Left renal pelvis (tissue), 4 donors: ENCODE measurements around the gene POU2AF1. TPM values are rescaled to one million over a fixed set of nuclear protein-coding genes. Genes with fewer than 3 reads are reported as not detected.
"Not testable (repeated sequence)": the region's sequence is repeated elsewhere in the genome, so short reads cannot be mapped to it uniquely, and the experiment has no call there.

ENCODE experiments used
- DNase-seq, 4 donors: peaks; one replicate each; pipeline ENCODE4 v3.0.0-alpha.2; 2013; ENCODE audit warnings: low read depth in 4 of 4, low spot score in 3 of 4
- polyA plus RNA-seq, 4 donors: library from polyadenylated mRNA; unstranded; fragments of 120-200 nt; gene quantifications; one replicate each; pipeline ENCODE4 v1.2.1, GENCODE V29; 2013; ENCODE audit not compliant: insufficient read length in 4 of 4

Gene POU2AF1
- polyA plus RNA-seq, 4 donors: 0.26 to 1.3 (median 0.51) TPM

- no peak for DNase-seq
These were observed 52.3 kb downstream of the POU2AF1 start for GRCh38 chr11:111326824-111327223.

GRCh38 chr11:111325259-111325658 is 53.8 kb downstream of the POU2AF1 start:
- DNase-seq: no peak

DNA sequence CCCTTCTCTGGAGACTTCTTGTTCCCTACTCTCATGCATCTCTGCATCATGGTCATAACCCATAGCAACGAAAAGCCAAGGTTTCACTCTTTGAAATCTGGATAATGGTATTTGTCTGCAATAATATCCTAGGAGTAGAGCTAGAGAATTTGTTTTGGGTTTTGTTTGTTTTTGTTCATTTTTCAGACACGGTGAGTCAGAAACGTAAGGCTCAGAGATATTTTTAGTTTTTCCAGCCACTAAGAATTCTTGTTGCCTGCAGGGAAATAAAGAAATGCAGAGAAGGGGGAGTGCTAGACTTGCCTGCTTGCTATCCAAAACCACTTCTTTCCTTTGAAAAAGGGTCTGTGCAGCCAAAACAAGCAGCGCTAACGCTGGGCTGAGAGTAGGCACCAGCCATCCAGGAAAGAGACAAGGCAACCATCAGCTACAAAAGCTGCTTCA is 54.8 kb downstream of the POU2AF1 start:
- no peak for DNase-seq

DNA sequence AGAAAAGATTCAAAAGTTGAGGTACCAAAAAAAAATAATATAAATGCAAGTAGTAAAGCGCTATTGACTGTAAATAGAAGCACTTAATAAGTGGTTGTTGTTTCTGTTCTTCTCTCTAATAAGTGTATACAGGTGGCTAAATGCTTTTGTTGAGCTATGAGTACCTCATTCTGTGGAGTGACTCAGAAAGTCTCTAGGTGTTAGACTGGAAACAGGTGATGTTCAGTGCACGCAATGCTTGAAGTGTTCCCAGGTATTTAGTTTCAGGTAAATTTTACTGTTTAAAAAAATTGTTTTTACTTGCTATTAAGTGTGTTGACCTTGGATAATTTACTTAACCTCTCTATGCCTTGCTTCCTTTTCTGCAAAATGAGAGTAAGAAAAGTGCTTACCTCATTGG is 56.5 kb downstream of the POU2AF1 start:
- no peak for DNase-seq

GRCh38 chr11:111320728-111321568 is 58.1 kb downstream of the POU2AF1 start:
- no peak for DNase-seq

GRCh38 chr11:111320199-111320598 is 58.9 kb downstream of the POU2AF1 start:
- not testable (repeated sequence) for DNase-seq

DNA sequence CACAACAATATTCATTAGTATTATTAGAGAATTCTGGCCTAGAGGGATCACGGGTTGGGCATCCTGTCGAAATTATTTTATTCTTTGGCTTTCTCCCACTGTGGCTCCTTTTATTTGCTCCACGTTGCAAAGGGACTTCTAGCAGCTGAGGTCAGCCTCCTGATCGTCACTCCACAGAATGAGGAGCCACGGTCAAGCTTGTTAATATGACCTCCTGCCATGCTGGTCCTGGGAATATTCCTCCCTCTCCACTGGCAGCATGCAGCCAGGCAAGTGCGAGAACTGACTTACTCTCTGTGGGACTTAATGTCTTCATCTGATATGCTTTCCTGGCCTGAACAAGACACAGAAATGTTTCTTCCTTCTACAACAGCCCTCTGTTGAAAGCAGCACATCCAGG is 59.8 kb downstream of the POU2AF1 start:
- no peak for DNase-seq

GRCh38 chr11:111312076-111312475 is 67.0 kb downstream of the POU2AF1 start:
- DNase-seq: no peak

DNA sequence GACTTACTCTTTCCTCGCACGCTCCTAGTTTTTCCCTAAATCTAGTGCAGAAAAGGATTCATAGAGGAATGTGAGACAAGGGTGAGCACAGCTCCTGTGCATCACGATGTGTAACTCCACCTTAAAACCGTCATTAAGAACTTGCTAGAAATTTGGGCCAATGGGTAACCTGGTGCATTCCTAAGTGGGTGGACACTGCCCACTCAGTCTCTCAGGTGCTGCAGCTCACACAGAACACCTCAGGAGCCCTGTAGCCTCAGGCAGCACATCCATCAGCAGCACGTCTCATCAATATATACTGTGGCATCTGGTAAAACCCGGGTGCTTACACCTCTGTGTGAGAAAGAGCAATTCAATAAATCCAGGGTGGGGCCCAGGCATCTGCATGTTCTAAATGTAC is 68.4 kb downstream of the POU2AF1 start:
- DNase-seq: no peak

GRCh38 chr11:111310088-111310487 is 69.0 kb downstream of the POU2AF1 start:
- DNase-seq: no peak

DNA sequence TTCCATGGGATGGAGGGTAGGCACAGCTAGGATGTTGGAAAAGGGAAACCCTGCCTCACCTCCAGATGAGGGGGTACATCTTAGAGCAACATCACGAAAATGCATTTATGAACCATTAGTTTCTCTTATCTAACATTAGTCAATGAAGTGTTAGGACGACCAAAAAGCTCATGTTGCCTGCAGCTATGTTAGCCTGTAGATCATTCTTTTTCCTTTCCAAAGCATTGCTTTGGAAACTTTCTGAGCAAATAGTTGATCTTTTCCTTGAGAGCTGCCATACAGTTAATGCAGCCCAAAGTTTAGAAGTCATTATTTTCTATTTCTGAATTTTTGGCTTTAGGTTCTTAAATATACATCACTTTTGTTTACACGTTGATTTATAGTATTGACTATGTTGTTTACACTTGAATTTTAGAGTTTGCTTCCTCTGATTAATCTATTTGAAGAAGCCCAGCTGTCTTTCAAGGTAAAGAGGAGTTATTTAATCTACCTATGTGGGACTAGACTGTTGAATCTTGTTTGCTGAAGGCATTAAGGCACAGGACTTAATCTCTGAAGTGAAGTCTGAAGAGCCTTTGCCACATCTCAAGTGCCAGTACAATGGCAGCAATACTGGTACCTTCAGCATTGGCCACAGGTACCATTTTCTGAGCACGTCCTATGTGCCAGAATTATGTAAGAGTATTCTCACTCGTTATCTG is 69.7 kb downstream of the POU2AF1 start:
- DNase-seq: no peak

DNA sequence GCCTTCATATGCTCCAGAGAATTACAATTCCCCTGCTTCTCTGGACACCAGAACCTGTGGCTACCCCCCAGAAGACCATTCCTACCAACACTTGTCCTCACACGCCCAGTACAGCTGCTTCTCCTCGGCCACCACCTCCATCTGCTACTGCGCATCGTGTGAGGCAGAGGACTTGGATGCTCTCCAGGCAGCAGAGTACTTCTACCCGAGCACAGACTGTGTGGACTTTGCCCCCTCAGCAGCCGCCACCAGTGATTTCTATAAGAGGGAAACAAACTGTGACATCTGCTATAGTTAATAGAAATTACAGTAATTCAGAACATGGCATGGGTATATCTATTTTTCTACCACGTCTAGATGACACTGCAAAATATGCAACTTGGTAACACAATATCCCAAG is 70.9 kb downstream of the POU2AF1 start:
- no peak for DNase-seq

DNA sequence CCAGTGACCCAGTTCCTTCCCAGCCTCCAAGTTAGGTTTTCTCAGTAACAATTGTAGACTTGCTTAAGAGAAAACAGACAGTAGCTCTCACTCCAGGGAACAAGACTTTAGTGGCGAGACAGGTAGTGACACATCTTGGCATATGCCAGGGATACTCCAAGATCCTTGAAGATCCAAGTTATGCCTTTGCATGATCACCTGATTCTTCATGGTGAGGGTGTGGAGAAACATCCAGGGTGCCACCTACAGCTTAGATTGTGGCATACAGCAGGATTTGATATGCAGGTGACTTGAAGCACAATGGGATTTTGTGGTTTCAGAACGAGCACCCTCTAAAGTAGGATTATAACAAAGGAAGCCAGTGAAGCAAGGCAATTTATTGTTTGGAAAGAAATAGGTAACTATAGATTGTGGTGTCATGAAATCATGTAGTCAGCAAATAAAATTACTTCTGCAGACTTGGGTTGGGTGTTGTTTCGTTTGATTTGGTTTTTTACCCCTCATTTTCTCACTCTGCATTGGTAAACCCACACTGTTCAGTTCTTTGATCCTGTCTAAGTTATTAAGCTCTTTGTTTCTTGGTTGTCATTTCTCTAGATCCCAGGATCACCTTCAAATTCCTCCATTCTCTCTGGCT is 71.5 kb downstream of the POU2AF1 start:
- no peak for DNase-seq

DNA sequence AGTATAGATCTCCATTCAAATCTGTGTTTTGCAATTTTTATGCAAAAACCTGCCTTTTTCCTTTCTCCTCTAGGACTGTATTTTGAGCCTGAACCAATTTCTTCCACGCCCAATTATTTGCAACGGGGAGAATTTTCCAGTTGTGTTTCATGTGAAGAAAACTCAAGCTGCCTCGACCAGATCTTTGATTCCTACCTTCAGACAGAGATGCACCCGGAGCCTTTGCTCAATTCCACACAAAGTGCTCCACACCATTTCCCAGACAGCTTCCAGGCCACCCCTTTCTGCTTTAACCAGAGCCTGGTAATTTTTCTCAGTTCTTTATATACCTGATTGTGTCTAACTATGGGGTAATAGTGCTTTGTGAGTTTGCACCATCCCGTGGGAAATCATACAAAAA is 72.8 kb downstream of the POU2AF1 start:
- no peak for DNase-seq

DNA sequence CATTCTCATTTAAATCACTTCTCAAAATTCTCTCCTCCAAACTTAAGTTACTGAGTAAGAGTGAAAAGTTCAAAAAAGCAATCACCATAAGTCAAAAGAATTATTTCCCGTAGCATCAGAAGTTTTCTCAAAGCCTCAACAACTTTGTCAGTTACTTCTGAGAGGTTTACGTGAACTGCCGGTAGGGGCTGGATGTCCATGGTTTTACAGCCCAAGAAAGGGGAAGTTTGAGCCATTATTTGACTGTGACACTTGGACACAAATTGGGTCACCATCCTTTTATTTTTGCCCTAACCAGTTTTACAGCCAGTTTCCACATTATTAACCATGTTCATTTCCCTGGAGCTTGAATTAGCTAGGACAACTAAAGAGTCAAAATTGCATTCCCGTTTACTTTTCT is 73.2 kb downstream of the POU2AF1 start:
- DNase-seq: no peak

GRCh38 chr11:111305162-111305802 is 73.8 kb downstream of the POU2AF1 start:
- no peak for DNase-seq

DNA sequence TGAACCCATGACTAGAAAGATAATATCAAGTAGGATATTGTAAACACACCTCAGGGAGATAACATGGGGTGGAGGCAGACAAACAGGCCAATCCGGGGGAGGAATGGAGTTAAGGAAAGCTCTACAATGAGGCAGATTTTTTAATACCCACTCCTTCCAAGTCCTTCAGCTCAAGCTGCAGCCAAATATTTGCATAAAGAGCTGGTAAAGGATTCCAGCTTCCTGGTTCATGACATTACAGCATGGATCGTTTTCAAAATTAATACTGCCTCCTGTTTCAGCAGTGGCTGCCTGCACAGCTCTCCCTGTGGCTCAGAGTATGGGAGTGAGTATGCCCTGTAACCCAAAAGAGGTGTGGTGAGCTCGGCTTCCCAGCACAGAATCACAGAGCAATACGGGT is 75.6 kb downstream of the POU2AF1 start:
- no peak for DNase-seq

- no peak for DNase-seq
These were observed 76.8 kb downstream of the POU2AF1 start for GRCh38 chr11:111302298-111302697.
